ENCODE measurements around the gene ATP6V1G3. TPM values are rescaled to one million over a fixed set of nuclear protein-coding genes. Genes with fewer than 3 reads are reported as not detected.

Gene ATP6V1G3
- total and polyA plus RNA-seq, 9 of the 15 experiments (the other 6 are each of a cell fraction or from before 2014, with no cell fraction given): 0.32 TPM; not detected in 8

DNA sequence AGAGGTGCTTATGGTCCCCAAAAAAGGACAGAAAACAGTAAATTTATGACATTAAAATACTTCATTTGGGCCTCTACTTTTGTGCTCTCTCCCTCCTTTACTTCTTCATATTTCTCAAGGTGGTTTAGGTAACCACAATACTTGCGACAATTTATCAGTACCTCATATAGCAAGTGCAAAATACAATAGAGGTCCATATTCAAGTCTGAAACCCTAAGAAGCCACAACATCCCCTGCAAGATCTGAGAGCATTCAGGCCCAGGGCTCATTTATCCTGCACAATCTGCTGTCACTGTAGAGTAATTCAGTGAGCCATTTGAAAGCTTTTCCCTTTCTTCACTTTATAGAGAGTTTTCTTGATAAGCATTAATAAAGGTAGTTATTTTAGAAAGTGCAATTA is 24.2 kb upstream of the ATP6V1G3 start (continued):
- no peak for TF ChIP-seq SMARCA4 (IDR thresholded peaks at IDR 0.05)
- TF ChIP-seq, protein P1, sequence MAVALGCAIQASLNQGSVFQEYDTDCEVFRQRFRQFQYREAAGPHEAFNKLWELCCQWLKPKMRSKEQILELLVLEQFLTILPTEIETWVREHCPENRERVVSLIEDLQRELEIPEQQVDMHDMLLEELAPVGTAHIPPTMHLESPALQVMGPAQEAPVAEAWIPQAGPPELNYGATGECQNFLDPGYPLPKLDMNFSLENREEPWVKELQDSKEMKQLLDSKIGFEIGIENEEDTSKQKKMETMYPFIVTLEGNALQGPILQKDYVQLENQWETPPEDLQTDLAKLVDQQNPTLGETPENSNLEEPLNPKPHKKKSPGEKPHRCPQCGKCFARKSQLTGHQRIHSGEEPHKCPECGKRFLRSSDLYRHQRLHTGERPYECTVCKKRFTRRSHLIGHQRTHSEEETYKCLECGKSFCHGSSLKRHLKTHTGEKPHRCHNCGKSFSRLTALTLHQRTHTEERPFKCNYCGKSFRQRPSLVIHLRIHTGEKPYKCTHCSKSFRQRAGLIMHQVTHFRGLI (CRISPR knock-in tag; IDR thresholded peaks at IDR 0.05): no peak

GRCh38 chr1:198564157-198564556 is 23.7 kb upstream of the ATP6V1G3 start:
- no peak for FAIRE-seq
- ChIA-PET CTCF (ENCODE audit: low intra/inter-chr PET ratio) (no interaction called here), POLR2A (no interaction called here)
- no peaks in the 10 kb centered on the region for H3K27me3 ChIP-seq (ENCODE audit: control insufficient read depth in 2 of 2, insufficient read depth in 2 of 2, low read length in 2 of 2)
- no peaks in the 10 kb centered on the region for H3K9me1 ChIP-seq (ENCODE audit: control insufficient read depth, insufficient read depth, low read length)
- intact Hi-C loops (cut with micrococcal nuclease) (no loop called here), in situ Hi-C loops (cut with MboI) (no loop called here)
- H3K9me3 ChIP-seq (replicated peaks; ENCODE audit: control insufficient read depth, insufficient read depth, low read depth, low read length): no peaks in the 10 kb centered on the region
- no peak overlapping the region for H3K9ac ChIP-seq (ENCODE audit: insufficient read depth in 1 of 2, low read depth in 2 of 2, low read length in 2 of 2)
- no peaks in the 10 kb centered on the region for H3K36me3 ChIP-seq (ENCODE audit: control insufficient read depth, insufficient read depth, low read length)
- H3K4me1 ChIP-seq (replicated peaks in 1 of 2; ENCODE audit: control insufficient read depth in 2 of 2, insufficient read depth in 2 of 2, low read length in 2 of 2): peaks cover 0 to 7% of the 10 kb centered on the region in 2 experiments; a peak in 1 of 5 replicates
- no peak for DNase-seq (ENCODE audit: extremely low read depth in 1 of 4, low spot score in 3 of 4)
- H3K4me2 ChIP-seq (ENCODE audit: insufficient read depth, low read length): no peak overlapping the region
- no TSS peak for BruUV-seq (replicated peaks)
- no peak overlapping the region for H3K4me3 ChIP-seq
- no peak overlapping the region for H3K27ac ChIP-seq (ENCODE audit: extremely low read depth, low read depth, low read length)
- H3K79me2 ChIP-seq (ENCODE audit: control insufficient read depth, insufficient read depth, low read length): no peaks in the 10 kb centered on the region
- H4K20me1 ChIP-seq (replicated peaks; ENCODE audit: control insufficient read depth, insufficient read depth, low read length): no peaks in the 10 kb centered on the region
- no peak for ATAC-seq
- H2AFZ ChIP-seq (ENCODE audit: low read depth, low read length): no peak overlapping the region
- TF ChIP-seq, protein P2, sequence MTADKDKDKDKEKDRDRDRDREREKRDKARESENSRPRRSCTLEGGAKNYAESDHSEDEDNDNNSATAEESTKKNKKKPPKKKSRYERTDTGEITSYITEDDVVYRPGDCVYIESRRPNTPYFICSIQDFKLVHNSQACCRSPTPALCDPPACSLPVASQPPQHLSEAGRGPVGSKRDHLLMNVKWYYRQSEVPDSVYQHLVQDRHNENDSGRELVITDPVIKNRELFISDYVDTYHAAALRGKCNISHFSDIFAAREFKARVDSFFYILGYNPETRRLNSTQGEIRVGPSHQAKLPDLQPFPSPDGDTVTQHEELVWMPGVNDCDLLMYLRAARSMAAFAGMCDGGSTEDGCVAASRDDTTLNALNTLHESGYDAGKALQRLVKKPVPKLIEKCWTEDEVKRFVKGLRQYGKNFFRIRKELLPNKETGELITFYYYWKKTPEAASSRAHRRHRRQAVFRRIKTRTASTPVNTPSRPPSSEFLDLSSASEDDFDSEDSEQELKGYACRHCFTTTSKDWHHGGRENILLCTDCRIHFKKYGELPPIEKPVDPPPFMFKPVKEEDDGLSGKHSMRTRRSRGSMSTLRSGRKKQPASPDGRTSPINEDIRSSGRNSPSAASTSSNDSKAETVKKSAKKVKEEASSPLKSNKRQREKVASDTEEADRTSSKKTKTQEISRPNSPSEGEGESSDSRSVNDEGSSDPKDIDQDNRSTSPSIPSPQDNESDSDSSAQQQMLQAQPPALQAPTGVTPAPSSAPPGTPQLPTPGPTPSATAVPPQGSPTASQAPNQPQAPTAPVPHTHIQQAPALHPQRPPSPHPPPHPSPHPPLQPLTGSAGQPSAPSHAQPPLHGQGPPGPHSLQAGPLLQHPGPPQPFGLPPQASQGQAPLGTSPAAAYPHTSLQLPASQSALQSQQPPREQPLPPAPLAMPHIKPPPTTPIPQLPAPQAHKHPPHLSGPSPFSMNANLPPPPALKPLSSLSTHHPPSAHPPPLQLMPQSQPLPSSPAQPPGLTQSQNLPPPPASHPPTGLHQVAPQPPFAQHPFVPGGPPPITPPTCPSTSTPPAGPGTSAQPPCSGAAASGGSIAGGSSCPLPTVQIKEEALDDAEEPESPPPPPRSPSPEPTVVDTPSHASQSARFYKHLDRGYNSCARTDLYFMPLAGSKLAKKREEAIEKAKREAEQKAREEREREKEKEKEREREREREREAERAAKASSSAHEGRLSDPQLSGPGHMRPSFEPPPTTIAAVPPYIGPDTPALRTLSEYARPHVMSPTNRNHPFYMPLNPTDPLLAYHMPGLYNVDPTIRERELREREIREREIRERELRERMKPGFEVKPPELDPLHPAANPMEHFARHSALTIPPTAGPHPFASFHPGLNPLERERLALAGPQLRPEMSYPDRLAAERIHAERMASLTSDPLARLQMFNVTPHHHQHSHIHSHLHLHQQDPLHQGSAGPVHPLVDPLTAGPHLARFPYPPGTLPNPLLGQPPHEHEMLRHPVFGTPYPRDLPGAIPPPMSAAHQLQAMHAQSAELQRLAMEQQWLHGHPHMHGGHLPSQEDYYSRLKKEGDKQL (CRISPR knock-in tag; IDR thresholded peaks at IDR 0.05; ENCODE audit: borderline replicate concordance): no peak
- TF ChIP-seq E4F1 (CRISPR knock-in tag; IDR thresholded peaks at IDR 0.05; ENCODE audit: borderline replicate concordance) (no peak), ZBTB1 (CRISPR knock-in tag; IDR thresholded peaks at IDR 0.05; ENCODE audit: borderline replicate concordance, low read depth) (no peak), TCF7 (IDR thresholded peaks at IDR 0.05; ENCODE audit: borderline replicate concordance) (no peak), ZNF512 (tag; IDR thresholded peaks at IDR 0.05) (peak; percentile 65), HBP1 (CRISPR knock-in tag; IDR thresholded peaks at IDR 0.05) (0 out of 2 replicates have a peak, but pooled peaks have one; percentile 33)

Data from K562 (cell line).